H1 (cell line): ENCODE data around the gene ANK3. TPM values are rescaled to one million over a fixed set of nuclear protein-coding genes. Genes with fewer than 3 reads are reported as not detected.

Experiments used
- CTCF ChIA-PET: fragments of 300-600 bp; sonication (Branson Sonifier 250); formaldehyde crosslinking; loops from one replicate; lab custom pipeline; 2021; ENCODE audit not compliant: partially characterized antibody; lab: Charles Lee
- POLR2A ChIA-PET: fragments of 300-600 bp; sonication (Branson Sonifier 250); formaldehyde crosslinking; loops from one replicate; lab custom pipeline; 2021; ENCODE audit warnings: inconsistent platforms; ENCODE audit not compliant: partially characterized antibody; lab: Charles Lee
- DNase-seq, 2 experiments: peaks; one replicate each; pipeline versions ENCODE4 v3.0.0 to v3.0.0-alpha.2; 2010 to 2022; ENCODE audit warnings: low spot score in 2 of 2, low read depth in 1 of 2, mixed read lengths in 1 of 2
- FAIRE-seq: peaks from 2 replicates; lab custom pipeline; 2011; peaks lifted over from hg19 to GRCh38; lab: Jason Lieb, UNC
- H2AFZ ChIP-seq: 2 replicates; pipeline ENCODE4 v1.8.1; 2012; ENCODE audit warnings: low read length, inconsistent platforms
- H2AK5ac ChIP-seq: 2 replicates; pipeline ENCODE4 v1.6.1; 2013; ENCODE audit warnings: low read depth, low read length
- H2BK120ac ChIP-seq: replicated peaks from 2 replicates; pipeline ENCODE3; 2013; ENCODE audit warnings: low read depth, low read length, inconsistent platforms
- H2BK12ac ChIP-seq: 2 replicates; pipeline ENCODE4 v1.6.1; 2013; ENCODE audit warnings: low read depth, low read length
- H2BK15ac ChIP-seq: 2 replicates; pipeline ENCODE4 v1.6.1; 2013; ENCODE audit warnings: low read length
- H2BK20ac ChIP-seq: 2 replicates; pipeline ENCODE4 v1.6.1; 2013; ENCODE audit warnings: low read length
- H2BK5ac ChIP-seq: 2 replicates; pipeline ENCODE4 v1.6.1; 2013; ENCODE audit warnings: low read depth, low read length
- H3K14ac ChIP-seq: 2 replicates; pipeline ENCODE4 v1.6.1; 2013; ENCODE audit warnings: inconsistent platforms; ENCODE audit not compliant: insufficient read length
- H3K18ac ChIP-seq: 2 replicates; pipeline ENCODE4 v1.6.1; 2013; ENCODE audit warnings: low read length; ENCODE audit errors: extremely low read depth
- H3K23ac ChIP-seq: 2 replicates; pipeline ENCODE4 v1.6.1; 2013; ENCODE audit warnings: inconsistent platforms; ENCODE audit not compliant: insufficient read length
- H3K23me2 ChIP-seq: 2 replicates; pipeline ENCODE4 v1.6.1; 2013; ENCODE audit warnings: low read depth, low read length
- H3K27ac ChIP-seq: 2 replicates; pipeline ENCODE4 v1.6.1; 2011; ENCODE audit warnings: low read depth, low read length, inconsistent platforms
- H3K27me3 ChIP-seq, 4 experiments: replicated peaks in 1 of 4; 1 replicate in 1 of 4; 2 replicates in 3 of 4; pipeline versions ENCODE4 v1.6.1 to v1.8.1; 2011 to 2013; ENCODE audit warnings: low read length in 3 of 4, mild to moderate bottlenecking in 3 of 4, inconsistent platforms in 2 of 4, mixed read lengths in 2 of 4, moderate library complexity in 1 of 4; ENCODE audit not compliant: control insufficient read depth in 3 of 4, insufficient read depth in 3 of 4; ENCODE audit errors: extremely low read depth in 1 of 4
- H3K36me3 ChIP-seq, 4 experiments: 2 replicates each; pipeline versions ENCODE4 v1.6.1 to v1.8.1; 2011 to 2013; ENCODE audit warnings: mild to moderate bottlenecking in 4 of 4, low read length in 3 of 4, moderate library complexity in 2 of 4, control low read depth in 1 of 4, inconsistent platforms in 1 of 4; ENCODE audit not compliant: insufficient read depth in 4 of 4, control insufficient read depth in 2 of 4
- H3K4ac ChIP-seq: replicated peaks from 2 replicates; pipeline ENCODE3; 2013; ENCODE audit warnings: low read length, low read depth, mixed read lengths, inconsistent platforms; ENCODE audit not compliant: insufficient read length
- H3K4me1 ChIP-seq, 4 experiments: replicated peaks in 1 of 4; 1 replicate in 1 of 4; 2 replicates in 3 of 4; pipeline versions ENCODE4 v1.6.1 to v1.8.1; 2011 to 2013; ENCODE audit warnings: low read length in 3 of 4, inconsistent platforms in 2 of 4, mixed read lengths in 1 of 4; ENCODE audit not compliant: insufficient read depth in 4 of 4, control insufficient read depth in 3 of 4
- H3K4me2 ChIP-seq, 2 experiments: 2 replicates each; pipeline versions ENCODE4 v1.6.1 to v1.8.1; 2011 to 2013; ENCODE audit warnings: low read depth in 2 of 2, low read length in 2 of 2, control low read depth in 1 of 2, inconsistent platforms in 1 of 2, mild to moderate bottlenecking in 1 of 2; ENCODE audit not compliant: insufficient read depth in 1 of 2
- H3K4me3 ChIP-seq, 4 experiments: fragments of 200-600, 300-600 bp in 1 of 4; sonication (generic), shearing (Covaris generic), sonication (Bioruptor Twin) in 1 of 4; 2 replicates each; pipeline versions ENCODE4 v1.5.1 to v1.8.1; 2011 to 2016; ENCODE audit warnings: low read length in 4 of 4, low read depth in 3 of 4, control low read depth in 2 of 4, inconsistent platforms in 2 of 4, mild to moderate bottlenecking in 2 of 4, mixed read lengths in 1 of 4, moderate library complexity in 1 of 4; ENCODE audit not compliant: insufficient read depth in 2 of 4; ENCODE audit errors: extremely low read depth in 1 of 4
- H3K56ac ChIP-seq: replicated peaks from 2 replicates; pipeline ENCODE3; 2013; ENCODE audit warnings: low read depth, mild to moderate bottlenecking, mixed read lengths, low read length, inconsistent platforms; ENCODE audit not compliant: insufficient read length
- H3K79me1 ChIP-seq: 2 replicates; pipeline ENCODE4 v1.6.1; 2013; ENCODE audit warnings: low read depth, low read length, control low read depth
- H3K79me2 ChIP-seq, 2 experiments: 2 replicates each; pipeline versions ENCODE4 v1.6.1 to v1.8.1; 2012 to 2013; ENCODE audit warnings: low read length in 2 of 2, mild to moderate bottlenecking in 2 of 2, inconsistent platforms in 1 of 2; ENCODE audit not compliant: insufficient read depth in 2 of 2, control insufficient read depth in 1 of 2
- H3K9ac ChIP-seq, 4 experiments: replicated peaks in 1 of 4; 1 replicate in 1 of 4; 2 replicates in 3 of 4; pipeline versions ENCODE4 v1.6.1 to v1.8.1; 2011 to 2013; ENCODE audit warnings: low read depth in 3 of 4, low read length in 3 of 4, control low read depth in 2 of 4, mild to moderate bottlenecking in 2 of 4, moderate library complexity in 2 of 4, inconsistent platforms in 1 of 4; ENCODE audit errors: extremely low read depth in 1 of 4
- H3K9me3 ChIP-seq, 2 experiments: 2 replicates each; pipeline versions ENCODE4 v1.6.1 to v1.8.1; 2012 to 2013; ENCODE audit warnings: mild to moderate bottlenecking in 2 of 2, moderate library complexity in 2 of 2, control low read depth in 1 of 2, inconsistent platforms in 1 of 2, low read depth in 1 of 2, low read length in 1 of 2, mixed read lengths in 1 of 2; ENCODE audit not compliant: insufficient read depth in 2 of 2
- H4K20me1 ChIP-seq, 2 experiments: replicated peaks in 1 of 2; 2 replicates each; pipeline versions ENCODE3 to v1.8.1; 2011 to 2013; ENCODE audit warnings: inconsistent platforms in 2 of 2, low read length in 2 of 2, mild to moderate bottlenecking in 1 of 2; ENCODE audit not compliant: insufficient read depth in 2 of 2, control insufficient read depth in 1 of 2
- H4K5ac ChIP-seq: 2 replicates; pipeline ENCODE4 v1.6.1; 2013; ENCODE audit warnings: low read length, low read depth, mixed read lengths, inconsistent platforms; ENCODE audit not compliant: insufficient read length
- H4K8ac ChIP-seq: 2 replicates; pipeline ENCODE4 v1.8.0; 2013; ENCODE audit warnings: mild to moderate bottlenecking, moderate library complexity, low read length, inconsistent platforms; ENCODE audit not compliant: insufficient read depth; ENCODE audit errors: extremely low read depth
- H4K91ac ChIP-seq: replicated peaks from 2 replicates; pipeline ENCODE3; 2013; ENCODE audit warnings: low read length, mixed read lengths, inconsistent platforms; ENCODE audit not compliant: insufficient read length
- CEBPB ChIP-seq: IDR thresholded peaks from 2 replicates; pipeline ENCODE4 v1.6.1; 2012; ENCODE audit warnings: low read depth, low read length
- HDAC6 ChIP-seq: IDR thresholded peaks from one replicate; pipeline ENCODE4 v1.7.1; 2012; ENCODE audit warnings: low read depth, mild to moderate bottlenecking, inconsistent platforms, low read length, moderate library complexity
- JUND ChIP-seq: IDR thresholded peaks from 2 replicates; pipeline ENCODE4 v1.6.1; 2011; ENCODE audit warnings: mild to moderate bottlenecking, improper control_type of control experiment, low read length
- KDM5A ChIP-seq: fragments of 200-600 bp; IDR thresholded peaks from 2 replicates; pipeline ENCODE4 v1.7.1; 2012; ENCODE audit warnings: mild to moderate bottlenecking, low read length, inconsistent platforms, mixed read lengths
- MAFK ChIP-seq: IDR thresholded peaks from 2 replicates; pipeline ENCODE4 v1.6.1; 2012; ENCODE audit warnings: low read depth, mild to moderate bottlenecking, improper control_type of control experiment, low read length
- POU5F1 ChIP-seq: IDR thresholded peaks from 2 replicates; pipeline ENCODE4 v1.6.1; 2011; ENCODE audit warnings: low read depth, mild to moderate bottlenecking, low read length, moderate library complexity
- RNF2 ChIP-seq: fragments of 200-900, 300-1000 bp; sonication (generic); IDR thresholded peaks from 2 replicates; pipeline ENCODE4 v1.7.1; 2016; ENCODE audit warnings: borderline replicate concordance, low read depth, mild to moderate bottlenecking, antibody characterized with exemption, low read length; ENCODE audit not compliant: poor library complexity, severe bottlenecking; ENCODE audit errors: missing control alignments
- SAP30 ChIP-seq: fragments of 300-600 bp; sonication (generic); IDR thresholded peaks from 2 replicates; pipeline ENCODE4 v1.7.1; 2012; ENCODE audit warnings: low read length, moderate library complexity, mild to moderate bottlenecking, inconsistent platforms; ENCODE audit not compliant: insufficient read depth, insufficient replicate concordance
- SP2 ChIP-seq: IDR thresholded peaks from 2 replicates; pipeline ENCODE4 v1.6.1; 2012; ENCODE audit warnings: mild to moderate bottlenecking, low read length, inconsistent platforms
- SP4 ChIP-seq: IDR thresholded peaks from 2 replicates; pipeline ENCODE4 v1.6.1; 2012; ENCODE audit warnings: low read length, inconsistent platforms
- SRF ChIP-seq: IDR thresholded peaks from 2 replicates; pipeline ENCODE4 v1.6.1; 2011; ENCODE audit warnings: mild to moderate bottlenecking, low read depth, low read length, moderate library complexity
- TAF1 ChIP-seq: IDR thresholded peaks from 2 replicates; pipeline ENCODE4 v1.6.1; 2011; ENCODE audit warnings: mild to moderate bottlenecking, low read depth, low read length
- YY1 ChIP-seq: IDR thresholded peaks from 2 replicates; pipeline ENCODE4 v1.6.1; 2011; ENCODE audit warnings: low read depth, mild to moderate bottlenecking, low read length
- WGBS, 2 experiments: shearing (Covaris generic) in 1 of 2; methylation state at CpG; one replicate each; pipeline versions ENCODE4 v1.1.6 to v1.1.7; 2013 to 2015; ENCODE audit warnings: low lambda C conversion rate in 2 of 2, mixed read lengths in 2 of 2, inconsistent platforms in 1 of 2, low coverage in 1 of 2, missing lambda C conversion rate in 1 of 2; ENCODE audit not compliant: insufficient replicate concordance in 2 of 2, insufficient coverage in 1 of 2, insufficient read length in 1 of 2; ENCODE audit errors: extremely low coverage in 1 of 2, missing lambda C conversion rate in 1 of 2; 5-methylcytosine and 5-hydroxymethylcytosine counted together
- polyA plus RNA-seq, 7 experiments: library from polyadenylated mRNA; depleted of rRNA in 3 of 7; stranded (reverse) in 5 of 7; unstranded in 2 of 7; fragments of >200 nt in 5 of 7; fragments of 200-250 nt in 2 of 7; gene quantifications; 1 replicate in 5 of 7; 2 replicates in 1 of 7; 4 replicates in 1 of 7; pipeline versions ENCODE4 v1.2.1 to v1.2.3, GENCODE V29; 2011 to 2013; ENCODE audit warnings: missing spikeins in 2 of 7, mixed read lengths in 2 of 7
- total RNA-seq: library from RNA; stranded (reverse); fragmentation: NEBNext Ultra II Directional; extraction: Animal tissue kit (Norgen Biotek cat#: 25700); gene quantifications from 2 replicates; pipeline ENCODE4 v1.2.1, GENCODE V29; 2021

The ANK3 gene
- total and polyA plus RNA-seq, 2 of the 8 experiments (the other 6 are each of a cell fraction or from before 2014, with no cell fraction given): 18.1 to 67.9 TPM

DNA sequence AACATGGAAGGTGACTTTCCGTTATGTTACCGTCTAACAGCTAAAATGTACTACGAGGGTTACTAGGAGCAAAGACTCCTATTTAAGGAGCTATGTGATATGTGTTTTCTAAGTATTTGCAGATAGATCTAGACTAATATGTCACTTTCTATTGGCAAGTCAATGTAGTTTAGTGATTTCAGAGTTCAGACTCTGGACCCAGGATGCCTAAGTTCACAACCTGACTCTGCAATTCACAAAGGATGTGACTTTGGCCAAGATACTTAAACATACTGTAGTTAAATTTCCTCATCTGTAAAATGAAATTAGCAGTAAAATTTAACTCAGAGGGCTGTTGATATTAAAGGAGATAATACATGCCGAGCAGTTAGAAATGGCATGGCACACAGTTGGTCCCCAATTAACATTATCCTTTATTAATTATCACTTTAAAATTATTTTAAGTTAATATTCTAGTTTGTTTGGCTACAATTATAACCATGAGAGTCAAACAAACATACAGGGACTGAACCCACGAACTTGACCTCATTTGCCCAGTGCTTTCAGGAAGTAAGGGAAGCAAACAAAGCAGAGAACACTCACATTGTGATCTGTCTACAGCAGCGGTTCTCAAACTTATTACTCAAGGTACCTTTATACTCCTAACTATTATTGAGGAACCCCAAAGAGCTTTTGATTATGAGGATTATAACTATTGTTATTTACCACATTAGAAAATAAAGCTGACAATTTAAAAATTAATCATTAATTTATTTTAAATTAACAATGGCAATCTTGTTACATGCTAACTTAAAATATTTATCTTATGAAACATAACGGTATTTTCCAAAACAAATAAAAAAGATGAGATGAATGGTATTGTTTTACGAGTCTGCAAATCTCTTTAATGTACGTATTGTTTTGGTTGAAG lies 94.4 kb downstream of the ANK3 start:
- POLR2A ChIA-PET: no interaction called here
- H3K4ac ChIP-seq: no peak overlapping the region
- no peak overlapping the region for H2BK20ac ChIP-seq
- H2BK120ac ChIP-seq: no peak overlapping the region
- H3K14ac ChIP-seq: no peak overlapping the region
- H3K56ac ChIP-seq: no peak overlapping the region
- H4K5ac ChIP-seq: no peak overlapping the region
- no peaks in the 10 kb centered on the region for H4K20me1 ChIP-seq
- no peak overlapping the region for H2AFZ ChIP-seq
- CTCF ChIA-PET: interaction anchor here (1.5 kb wide), 1 partner anchor 143 kb away, joined by 3 read pairs; no protein-coding TSS in a partner anchor
- H4K91ac ChIP-seq: no peak overlapping the region
- no peak overlapping the region for H2AK5ac ChIP-seq
- no peaks in the 10 kb centered on the region for H3K36me3 ChIP-seq
- DNase-seq: no peak
- H2BK5ac ChIP-seq: no peak overlapping the region
- 91% methylated on average over 9 of the region's 9 CpGs; no CpG with 5 or more reads in 1 of the 2 experiments for WGBS, 2 experiments
- H3K4me2 ChIP-seq: no peak overlapping the region
- H3K18ac ChIP-seq: no peak overlapping the region
- no peaks in the 10 kb centered on the region for H3K27me3 ChIP-seq
- H3K9ac ChIP-seq: no peak overlapping the region
- H3K23me2 ChIP-seq: no peaks in the 10 kb centered on the region
- H3K4me1 ChIP-seq: peaks cover 0 to 3% (median 2%) of the 10 kb centered on the region in 4 experiments; a peak in 4 of 7 replicates
- no peak for FAIRE-seq
- no peaks in the 10 kb centered on the region for H3K9me3 ChIP-seq
- H3K23ac ChIP-seq: no peak overlapping the region
- H2BK12ac ChIP-seq: no peak overlapping the region
- H3K79me1 ChIP-seq: no peaks in the 10 kb centered on the region
- no peak overlapping the region for H2BK15ac ChIP-seq
- H3K27ac ChIP-seq: no peak overlapping the region
- no peaks in the 10 kb centered on the region for H3K79me2 ChIP-seq
- no peak overlapping the region for H4K8ac ChIP-seq
- H3K4me3 ChIP-seq: no peak overlapping the region
- TF ChIP-seq CEBPB: no peak
- TF ChIP-seq SAP30: no peak
- no peak for TF ChIP-seq KDM5A
- no peak for TF ChIP-seq YY1
- TF ChIP-seq SP2: no peak
- no peak for TF ChIP-seq JUND
- TF ChIP-seq TAF1: no peak
- no peak for TF ChIP-seq SP4
- no peak for TF ChIP-seq RNF2
- TF ChIP-seq POU5F1: no peak
- TF ChIP-seq HDAC6: no peak
- TF ChIP-seq SRF: no peak
- TF ChIP-seq MAFK: no peak
